ENCODE data around the gene RNGTT.

Gene RNGTT

DNA sequence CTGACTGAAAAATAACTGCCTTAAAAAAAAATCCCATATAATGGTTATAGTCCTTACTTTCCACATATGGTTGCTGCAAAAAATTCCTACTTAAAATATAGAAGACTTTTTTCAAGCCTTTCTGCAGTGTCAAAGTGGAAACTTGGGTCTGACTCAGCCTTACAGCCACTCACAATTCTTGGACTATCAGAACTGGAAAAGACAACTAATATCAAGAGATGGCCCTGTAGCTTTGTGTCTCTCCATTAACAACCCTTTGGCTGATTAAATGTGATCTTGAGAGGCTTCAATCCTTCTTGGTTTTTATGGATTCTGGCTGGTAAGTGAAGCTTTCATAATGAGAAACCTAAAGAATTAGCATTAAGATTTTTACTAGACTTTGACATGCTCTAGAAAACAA is 307.8 kb downstream of the RNGTT start:
- no peak for DNase-seq (ENCODE audit: low read depth in 2 of 2)

DNA sequence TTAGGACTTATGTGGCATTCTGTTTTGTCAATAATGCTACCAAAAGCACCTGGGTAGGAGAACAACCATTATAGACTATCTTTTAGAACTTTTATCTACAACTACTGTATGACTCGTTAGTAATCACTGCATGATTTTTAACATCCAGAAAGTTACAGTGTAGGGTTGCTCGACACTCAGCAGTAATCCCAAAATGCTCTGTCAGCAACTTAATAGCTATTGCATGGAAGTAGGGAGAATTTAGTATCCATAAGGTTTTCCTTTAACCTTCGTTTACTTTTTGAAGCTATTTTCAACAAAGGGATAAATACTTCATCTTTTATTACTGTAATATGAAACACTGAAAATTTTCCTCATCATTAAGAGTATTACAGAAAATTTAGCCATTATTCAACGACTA is 309.5 kb downstream of the RNGTT start:
- DNase-seq (ENCODE audit: low read depth in 2 of 2): no peak

- no peak for DNase-seq (ENCODE audit: low read depth in 2 of 2)
Observed at GRCh38 chr6:88651400-88651799, 312.0 kb downstream of the RNGTT start.

- no peak for DNase-seq (ENCODE audit: low read depth in 2 of 2)
Observed at GRCh38 chr6:88650979-88651378, 312.4 kb downstream of the RNGTT start.

GRCh38 chr6:88650029-88650619 is 313.3 kb downstream of the RNGTT start:
- DNase-seq (ENCODE audit: low read depth in 2 of 2): no peak

DNA sequence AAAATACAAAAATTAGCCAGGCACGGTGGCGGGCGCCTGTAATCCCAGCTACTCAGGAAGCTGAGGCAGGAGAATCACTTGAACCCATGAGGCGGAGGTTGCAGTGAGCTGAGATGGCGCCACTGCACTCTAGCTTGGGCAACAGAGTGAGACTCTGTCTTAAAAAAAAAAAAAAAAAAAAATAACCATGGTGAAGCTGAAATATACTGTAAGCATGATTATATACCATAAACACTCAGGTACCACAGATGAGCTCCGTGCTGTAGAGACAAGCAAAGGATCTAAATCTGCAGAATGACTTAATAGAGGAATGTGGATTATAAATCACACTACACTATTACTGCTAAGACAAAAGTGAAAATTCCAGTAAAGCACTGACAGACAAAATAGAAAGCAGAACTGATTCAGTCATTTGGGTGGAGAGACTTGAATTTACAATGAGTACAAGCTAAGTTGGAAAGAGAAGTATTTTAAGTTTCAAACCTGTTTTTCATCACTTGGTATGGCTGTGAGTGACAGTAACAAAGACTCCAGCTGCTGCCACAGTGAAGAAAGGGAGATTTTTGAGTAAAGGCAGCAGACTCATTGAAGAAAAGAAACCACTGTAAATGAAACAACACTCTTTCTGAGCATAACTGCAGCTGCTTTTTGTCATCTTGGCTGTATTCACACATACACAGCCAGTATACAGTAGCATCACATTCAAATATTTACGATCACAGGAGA is 322.1 kb downstream of the RNGTT start:
- DNase-seq (ENCODE audit: low read depth in 2 of 2): no peak

DNA sequence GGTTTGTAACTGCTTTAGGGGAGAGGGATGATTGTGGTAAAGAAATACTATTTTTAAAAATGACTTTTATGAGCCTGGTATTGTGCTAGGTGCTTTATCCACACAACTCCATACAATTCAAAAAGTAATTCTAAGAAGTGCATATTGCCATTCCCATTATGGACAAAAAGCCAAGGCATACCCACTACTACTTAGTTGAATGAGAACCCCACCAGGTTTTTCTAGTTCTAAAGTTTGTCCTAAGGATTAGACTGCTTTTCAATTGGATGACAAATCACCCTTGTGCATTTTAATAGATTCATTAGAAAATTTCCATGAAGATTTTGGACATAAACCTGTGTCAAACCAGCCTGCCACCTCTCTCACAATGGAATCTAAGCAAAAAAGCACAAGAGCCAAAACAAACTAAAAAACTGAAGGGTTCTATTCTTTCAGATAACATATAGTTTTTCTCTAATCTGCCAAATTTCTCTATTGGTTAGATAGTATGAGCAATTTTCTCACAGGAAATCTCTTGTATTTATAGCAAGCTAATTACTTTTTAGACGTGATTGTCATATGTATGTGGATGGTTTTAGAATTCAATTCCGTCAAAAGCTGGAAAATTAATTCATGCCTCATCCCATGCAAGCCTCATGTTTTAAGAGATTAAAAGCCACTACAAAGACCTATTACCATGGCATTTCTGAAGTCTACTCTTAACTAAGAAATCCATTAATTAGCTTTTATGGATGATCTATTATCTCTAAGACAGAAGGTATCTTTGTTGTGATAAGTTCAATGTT is 325.5 kb downstream of the RNGTT start:
- no peak for DNase-seq (ENCODE audit: low read depth in 2 of 2)

DNA sequence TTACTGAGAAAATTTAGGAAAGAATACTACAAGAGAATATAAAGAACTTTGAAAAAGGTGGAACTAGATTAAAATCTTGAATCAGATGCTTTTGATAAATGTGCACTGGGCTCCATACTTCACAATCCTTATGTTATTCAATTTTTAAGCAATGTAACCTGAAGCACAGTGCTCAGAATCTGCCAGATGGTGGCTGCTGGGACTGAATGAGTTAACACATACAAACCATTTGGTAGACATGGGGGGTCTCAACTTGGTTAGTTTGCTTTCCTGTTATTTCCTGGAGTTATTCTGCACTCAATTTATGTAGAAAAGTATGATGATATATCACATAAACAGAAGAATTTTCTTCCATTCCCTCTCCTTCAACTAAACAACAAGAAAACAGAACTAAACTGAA is 326.5 kb downstream of the RNGTT start:
- no peak for DNase-seq (ENCODE audit: low read depth in 2 of 2)

- no peak for DNase-seq (ENCODE audit: low read depth in 2 of 2)
Observed at GRCh38 chr6:88633782-88634181, 329.6 kb downstream of the RNGTT start.

GRCh38 chr6:88631830-88632229 is 331.6 kb downstream of the RNGTT start:
- no peak for DNase-seq (ENCODE audit: low read depth in 2 of 2)

GRCh38 chr6:88629838-88630494 is 333.5 kb downstream of the RNGTT start:
- no peak for DNase-seq (ENCODE audit: low read depth in 2 of 2)

- DNase-seq (ENCODE audit: low read depth in 2 of 2): no peak
Observed at GRCh38 chr6:88626460-88626859, 337.0 kb downstream of the RNGTT start.

GRCh38 chr6:88623531-88623930 is 339.9 kb downstream of the RNGTT start:
- DNase-seq (ENCODE audit: low read depth in 2 of 2): no peak

GRCh38 chr6:88619951-88620350 is 343.5 kb downstream of the RNGTT start:
- no peak for DNase-seq (ENCODE audit: low read depth in 2 of 2)

GRCh38 chr6:88616380-88616779 is 347.0 kb downstream of the RNGTT start:
- no peak for DNase-seq (ENCODE audit: low read depth in 2 of 2)

DNA sequence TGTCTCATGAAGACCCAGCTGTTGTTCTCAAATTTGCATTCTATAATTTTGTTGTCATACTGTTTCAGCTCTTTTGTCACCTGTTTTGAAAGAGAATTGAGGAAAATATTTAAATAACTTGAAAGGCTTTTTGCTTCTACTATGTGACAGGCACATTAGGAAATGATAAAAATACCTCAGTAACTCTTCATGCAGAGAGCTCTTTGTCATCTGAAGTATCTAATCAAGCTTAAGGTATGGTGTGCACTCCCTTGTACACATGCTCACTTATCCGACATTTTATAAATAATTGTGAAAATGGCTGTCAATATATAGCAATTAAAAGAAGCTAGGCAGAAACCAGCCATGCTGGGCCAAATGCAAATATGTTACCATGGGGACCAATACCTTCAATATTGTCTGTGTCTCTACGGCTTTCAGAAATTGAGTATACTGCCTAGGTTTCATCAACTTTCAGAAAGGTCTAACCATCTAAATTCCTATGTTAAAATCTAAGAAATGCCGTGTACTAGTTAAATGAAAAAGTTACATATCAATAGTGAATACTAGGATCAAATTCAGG is 349.0 kb downstream of the RNGTT start:
- no peak for DNase-seq (ENCODE audit: low read depth in 2 of 2)

GRCh38 chr6:88612631-88613030 is 350.8 kb downstream of the RNGTT start:
- no peak for DNase-seq (ENCODE audit: low read depth in 2 of 2)

DNA sequence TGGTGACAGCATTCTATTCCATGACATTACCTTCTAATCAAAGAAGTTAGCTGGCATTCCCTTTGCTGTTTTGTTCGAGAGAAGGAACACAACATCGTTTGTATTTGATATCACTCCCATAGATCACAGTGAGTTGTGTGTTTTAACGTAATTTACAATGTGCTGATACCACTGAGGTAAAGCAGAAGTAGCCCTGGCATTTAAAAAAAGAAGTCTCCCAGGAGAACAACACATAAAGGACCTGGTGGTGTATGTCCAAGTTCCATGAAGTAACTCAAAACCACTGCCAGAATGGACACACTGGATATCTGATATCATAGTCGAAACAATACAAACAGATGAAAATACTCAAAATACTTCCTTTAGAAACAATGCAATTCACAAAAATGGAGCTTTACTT is 351.7 kb downstream of the RNGTT start:
- no peak for DNase-seq (ENCODE audit: low read depth in 2 of 2)

GRCh38 chr6:88609983-88610382 is 353.4 kb downstream of the RNGTT start:
- no peak for DNase-seq (ENCODE audit: low read depth in 2 of 2)

DNA sequence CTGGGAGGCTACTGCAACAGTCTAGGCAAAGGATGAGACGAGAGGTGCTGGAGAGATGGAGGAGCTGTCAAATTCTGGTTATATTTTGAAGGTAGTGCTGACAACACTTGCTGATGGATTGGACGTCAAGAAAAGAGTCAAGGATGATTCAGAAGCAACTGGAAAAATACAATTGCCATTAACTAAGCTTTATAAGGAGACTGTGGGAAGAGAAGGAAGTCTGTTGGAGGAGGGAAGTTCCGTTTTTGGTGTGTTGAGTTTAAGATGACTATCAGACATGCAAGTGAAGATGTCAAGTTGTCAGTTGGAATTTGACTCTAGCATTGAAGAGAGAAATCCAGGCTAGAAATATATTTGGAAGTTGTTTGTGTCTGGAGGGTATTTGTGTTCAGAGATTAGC is 358.1 kb downstream of the RNGTT start:
- DNase-seq (ENCODE audit: low read depth in 2 of 2): no peak

GRCh38 chr6:88599571-88599970 is 363.8 kb downstream of the RNGTT start:
- DNase-seq (ENCODE audit: low read depth in 2 of 2): no peak

GRCh38 chr6:88596801-88597200 is 366.6 kb downstream of the RNGTT start:
- no peak for DNase-seq (ENCODE audit: low read depth in 2 of 2)
